Epithelial cell of esophagus (primary cell): ENCODE measurements around the gene HPGD.
A peak's percentile ranks its signal among the peaks of the same experiment; 100 is the strongest.

Experiments used
- DNase-seq: peaks from one replicate; pipeline ENCODE4 v3.0.0; 2010; ENCODE audit warnings: low read depth
- H3K4me3 ChIP-seq: 2 replicates; pipeline ENCODE4 v1.5.1; 2011; ENCODE audit warnings: mild to moderate bottlenecking, low read length, control low read depth
- CTCF ChIP-seq: IDR thresholded peaks from 2 replicates; pipeline ENCODE4 v1.5.1; 2011; ENCODE audit warnings: low read depth, mild to moderate bottlenecking, low read length, control low read depth, inconsistent platforms; ENCODE audit not compliant: insufficient read depth; ENCODE audit errors: missing control alignments

HPGD gene

DNA sequence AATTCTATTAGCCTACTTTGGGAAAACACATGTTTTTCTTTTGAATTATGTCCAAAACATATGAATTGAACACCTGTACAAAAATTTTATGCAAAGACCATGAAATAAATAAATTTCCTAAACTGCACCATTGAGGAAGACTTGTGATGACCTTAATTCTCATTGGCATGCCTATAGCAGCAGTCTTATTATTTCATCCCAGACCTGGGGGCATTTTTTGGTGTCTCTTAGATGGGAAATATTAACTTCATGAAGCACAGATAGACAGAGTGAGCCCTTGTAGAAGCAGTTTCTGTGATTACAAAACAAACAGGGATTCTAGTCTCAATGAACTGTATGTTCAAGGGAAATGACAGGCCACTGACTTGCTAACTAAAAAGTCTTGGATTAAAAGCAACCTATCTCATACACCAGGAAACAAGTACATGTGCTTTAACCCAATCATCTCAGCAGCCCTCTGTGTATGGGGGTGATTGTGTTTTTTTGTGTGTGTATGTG, 32.0 kb upstream of the HPGD start:
- no peak overlapping the region for H3K4me3 ChIP-seq
- no peak for TF ChIP-seq CTCF
- peak; percentile 7 for DNase-seq

GRCh38 chr4:174553828-174554227, 31.5 kb upstream of the HPGD start:
- peak; percentile 60 for DNase-seq
- no peak overlapping the region for H3K4me3 ChIP-seq
- TF ChIP-seq CTCF: no peak

DNA sequence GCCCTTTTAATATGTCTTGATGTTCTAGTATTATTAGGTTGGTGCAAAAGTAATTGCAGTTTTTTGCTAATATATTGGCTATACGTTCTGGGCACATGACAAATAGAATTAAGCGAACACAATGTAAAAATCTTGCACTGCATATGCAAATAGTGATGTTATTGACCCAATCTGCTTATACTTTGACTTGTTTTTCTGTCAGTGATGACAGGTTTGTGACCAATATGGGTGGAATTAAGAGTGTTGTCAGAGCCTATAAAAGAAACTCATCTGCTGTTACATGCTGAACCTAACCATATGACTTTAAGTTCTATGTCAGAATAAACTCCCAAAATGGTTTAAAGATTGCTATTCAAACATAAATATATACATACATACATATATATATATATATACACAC, 30.7 kb upstream of the HPGD start:
- DNase-seq: peak; percentile 18
- TF ChIP-seq CTCF: no peak
- no peak overlapping the region for H3K4me3 ChIP-seq

- TF ChIP-seq CTCF: no peak
- no peak overlapping the region for H3K4me3 ChIP-seq
- DNase-seq: no peak
These were observed 28.3 kb upstream of the HPGD start for GRCh38 chr4:174550541-174550940.

DNA sequence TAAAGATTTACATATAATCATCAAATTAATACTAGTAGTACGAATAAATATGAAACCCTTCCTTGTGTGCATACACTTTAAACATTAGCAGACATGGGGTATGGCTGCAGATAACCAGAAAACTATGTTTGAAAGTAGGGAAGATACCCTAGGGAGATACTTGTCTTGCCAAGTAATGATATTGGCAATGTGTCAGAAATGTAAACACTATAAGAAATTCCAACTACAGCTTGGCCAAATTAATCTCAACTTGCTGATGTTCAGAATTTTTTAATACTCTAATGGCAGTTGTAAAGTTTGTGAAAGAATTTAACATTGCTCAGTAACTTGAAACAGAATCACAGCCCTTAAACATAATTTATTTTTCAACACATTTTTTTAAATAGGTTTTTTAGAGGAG, 27.4 kb upstream of the HPGD start:
- no peak for TF ChIP-seq CTCF
- no peak overlapping the region for H3K4me3 ChIP-seq
- DNase-seq: no peak

DNA sequence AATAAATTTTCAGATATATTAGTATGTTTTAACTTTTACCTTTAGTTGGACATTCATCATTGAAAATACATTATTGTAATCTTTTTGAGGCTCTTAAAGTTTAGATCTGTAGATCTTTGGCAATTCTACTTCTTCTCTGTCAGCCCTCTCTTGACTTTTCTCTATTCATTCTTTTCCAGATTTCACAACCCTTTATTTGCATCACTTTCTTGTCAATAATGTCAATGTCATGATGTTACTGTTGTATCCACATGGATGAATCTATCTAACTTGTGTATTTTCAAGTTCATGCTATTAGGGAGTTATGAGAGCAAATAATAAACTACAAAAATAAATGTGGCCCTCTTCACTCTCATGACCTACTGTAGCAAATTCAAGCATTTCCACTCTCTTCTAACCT, 23.0 kb upstream of the HPGD start:
- TF ChIP-seq CTCF: no peak
- DNase-seq: no peak
- H3K4me3 ChIP-seq: no peak overlapping the region

GRCh38 chr4:174544496-174544895, 22.2 kb upstream of the HPGD start:
- DNase-seq: no peak
- no peak for TF ChIP-seq CTCF
- no peak overlapping the region for H3K4me3 ChIP-seq
